GM10266 (cell line): ENCODE results near the gene SNCG.

Experiments
- DNase-seq: peaks from one replicate; pipeline ENCODE4 v3.0.0; 2012; ENCODE audit errors: extremely low spot score
- TF ChIP-seq, protein P1 (sequence below): IDR thresholded peaks from 2 replicates; pipeline ENCODE4 v1.5.1; 2012; ENCODE audit warnings: mild to moderate bottlenecking, low read depth; ENCODE audit not compliant: control insufficient read depth, insufficient read depth; ENCODE audit errors: missing control alignments

The SNCG gene

DNA sequence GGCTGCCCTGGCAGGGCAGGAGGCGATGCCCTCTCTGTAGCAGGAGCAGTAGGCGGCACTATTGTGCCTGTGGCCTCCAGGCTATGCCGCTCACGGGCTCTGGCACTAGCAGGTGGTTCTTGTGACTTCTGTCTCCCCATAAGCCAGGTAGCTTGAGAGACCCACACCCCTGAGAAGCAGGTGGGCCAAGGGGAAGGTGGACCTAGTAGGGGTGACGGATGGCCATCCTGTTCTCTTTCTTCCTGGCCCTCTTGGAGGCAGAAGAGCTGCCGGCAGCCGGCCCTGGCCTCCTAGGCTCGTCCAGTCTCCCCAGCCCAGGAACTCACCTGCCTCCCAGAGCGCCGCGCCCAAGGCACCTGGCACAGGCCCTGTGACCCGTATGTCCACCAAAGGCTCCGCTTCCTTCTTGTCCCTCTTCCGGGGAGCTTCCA lies 16.4 kb upstream of the SNCG start:
- TF ChIP-seq, protein P1, sequence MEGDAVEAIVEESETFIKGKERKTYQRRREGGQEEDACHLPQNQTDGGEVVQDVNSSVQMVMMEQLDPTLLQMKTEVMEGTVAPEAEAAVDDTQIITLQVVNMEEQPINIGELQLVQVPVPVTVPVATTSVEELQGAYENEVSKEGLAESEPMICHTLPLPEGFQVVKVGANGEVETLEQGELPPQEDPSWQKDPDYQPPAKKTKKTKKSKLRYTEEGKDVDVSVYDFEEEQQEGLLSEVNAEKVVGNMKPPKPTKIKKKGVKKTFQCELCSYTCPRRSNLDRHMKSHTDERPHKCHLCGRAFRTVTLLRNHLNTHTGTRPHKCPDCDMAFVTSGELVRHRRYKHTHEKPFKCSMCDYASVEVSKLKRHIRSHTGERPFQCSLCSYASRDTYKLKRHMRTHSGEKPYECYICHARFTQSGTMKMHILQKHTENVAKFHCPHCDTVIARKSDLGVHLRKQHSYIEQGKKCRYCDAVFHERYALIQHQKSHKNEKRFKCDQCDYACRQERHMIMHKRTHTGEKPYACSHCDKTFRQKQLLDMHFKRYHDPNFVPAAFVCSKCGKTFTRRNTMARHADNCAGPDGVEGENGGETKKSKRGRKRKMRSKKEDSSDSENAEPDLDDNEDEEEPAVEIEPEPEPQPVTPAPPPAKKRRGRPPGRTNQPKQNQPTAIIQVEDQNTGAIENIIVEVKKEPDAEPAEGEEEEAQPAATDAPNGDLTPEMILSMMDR: no peak
- DNase-seq: peak; percentile 12

DNA sequence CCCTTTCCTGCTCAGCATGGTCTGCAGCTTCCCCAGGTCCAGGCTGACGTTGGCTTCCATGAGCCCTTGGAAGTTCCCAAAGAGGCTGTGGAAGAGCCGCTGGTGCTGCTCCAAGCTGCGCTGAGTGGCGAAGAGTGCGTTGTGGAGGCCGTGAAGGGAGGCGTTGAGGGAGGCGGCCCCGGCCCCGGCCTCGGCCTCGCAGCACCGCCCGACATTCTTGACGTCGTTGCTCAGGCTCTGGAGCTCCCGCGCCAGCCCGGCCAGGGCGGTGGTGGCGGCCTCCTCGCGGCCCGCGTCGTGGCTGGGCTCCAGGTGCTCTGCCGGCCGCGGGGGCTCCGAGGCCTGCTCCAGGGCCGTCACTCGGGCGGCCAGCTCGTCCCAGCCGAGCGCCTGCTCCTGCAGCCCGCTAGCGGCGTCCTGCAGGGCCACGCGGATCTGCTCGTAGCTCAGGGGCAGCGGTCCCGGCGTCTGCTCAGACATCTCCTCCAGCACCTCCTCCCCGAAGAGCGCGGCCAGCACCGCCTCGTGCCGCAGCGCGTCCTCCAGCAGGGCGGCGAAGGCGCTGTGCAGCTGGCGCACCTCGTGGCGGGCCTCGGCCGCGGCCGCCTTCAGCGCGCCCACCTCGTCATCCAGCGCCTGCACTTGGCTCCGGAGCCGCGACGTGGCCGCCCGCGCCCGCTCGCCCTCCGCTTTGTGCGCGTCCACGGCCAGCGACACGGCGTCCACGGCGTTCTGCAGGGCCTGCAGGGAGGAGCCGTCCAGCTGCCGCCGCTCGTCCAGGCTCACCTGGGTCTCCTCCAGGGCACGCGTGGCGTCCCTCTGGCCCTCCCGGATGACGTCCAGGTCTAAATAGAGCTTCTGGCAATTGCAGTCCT lies 15.7 kb upstream of the SNCG start:
- TF ChIP-seq, protein P1: no peak

DNA sequence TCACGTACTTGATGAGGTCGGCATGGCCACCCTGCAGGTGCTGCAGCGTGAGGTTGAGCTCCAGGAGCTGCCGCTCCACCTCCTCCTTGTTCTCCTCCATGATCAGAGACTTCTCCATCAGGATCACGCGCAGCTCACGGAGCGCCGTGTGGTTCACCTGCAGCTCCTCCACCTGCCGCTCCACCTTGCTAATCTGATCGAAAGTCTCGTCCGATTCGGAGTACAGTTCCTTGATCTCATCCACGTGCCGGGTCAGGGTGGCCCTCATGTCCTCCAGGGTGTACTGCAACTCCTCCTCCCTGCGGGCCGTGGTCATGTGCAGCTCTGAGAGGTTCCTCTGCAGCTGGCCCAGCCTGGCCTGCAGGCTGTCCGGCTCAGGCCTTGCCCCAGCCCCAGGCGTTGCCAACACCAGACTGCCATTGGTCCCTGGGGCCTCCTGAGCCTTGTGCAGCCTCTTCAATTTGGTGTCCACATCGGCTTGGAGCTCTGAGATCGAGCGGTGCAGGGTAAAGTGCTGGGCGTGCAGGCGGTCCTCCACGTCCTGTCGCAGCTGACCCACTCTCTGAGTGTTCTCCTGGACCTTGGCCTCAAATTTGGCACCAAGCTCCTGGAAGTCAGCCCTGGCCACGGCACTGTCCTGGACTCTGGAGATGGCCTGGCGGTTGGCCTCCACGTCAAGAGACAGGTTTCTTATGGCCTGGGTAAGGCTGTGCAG lies 14.9 kb upstream of the SNCG start:
- TF ChIP-seq, protein P1: no peak

More for the DNA sequence above, 15.7 kb upstream of the SNCG start:
- no peak for DNase-seq

DNA sequence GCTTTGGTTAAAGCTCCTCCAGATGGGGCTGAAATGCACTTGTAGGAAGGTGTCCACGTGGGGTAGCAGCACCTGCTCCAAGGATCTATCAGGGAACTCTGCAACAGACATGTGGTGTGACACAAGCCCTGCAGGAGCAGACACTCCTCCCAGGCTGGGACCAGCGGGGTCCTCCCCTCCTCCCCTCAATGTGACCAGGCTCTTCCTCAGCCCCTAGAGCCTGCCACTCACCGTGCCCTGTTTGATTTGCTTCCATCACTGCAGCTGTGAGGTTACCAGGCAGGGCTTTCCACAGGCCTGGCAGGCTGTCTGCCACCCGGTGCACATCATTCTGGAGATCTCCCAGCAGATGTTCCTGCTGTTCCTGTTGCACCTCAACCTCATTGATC lies 14.4 kb upstream of the SNCG start:
- TF ChIP-seq, protein P1: no peak
- no peak for DNase-seq

More for the DNA sequence above, 14.9 kb upstream of the SNCG start:
- no peak for DNase-seq

DNA sequence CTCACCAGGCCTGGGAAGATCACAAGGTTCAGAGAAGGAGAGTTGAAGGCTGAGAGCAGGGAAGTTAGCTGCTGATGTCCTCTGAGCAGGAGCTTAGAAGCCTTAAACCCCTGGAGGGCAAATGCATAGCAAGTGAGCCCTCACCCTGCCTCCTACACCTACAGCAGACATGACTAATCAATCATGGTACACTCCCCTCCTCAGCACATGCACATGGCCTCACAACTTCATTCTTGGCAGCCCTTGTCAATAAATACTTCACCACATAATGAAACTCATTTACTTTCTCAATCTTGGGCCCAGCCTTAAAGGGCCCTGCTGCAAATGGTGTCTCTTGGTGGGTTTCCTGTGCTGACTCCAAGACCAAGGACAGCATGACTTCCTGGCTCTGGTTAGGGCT lies 13.9 kb upstream of the SNCG start:
- no peak for DNase-seq
- TF ChIP-seq, protein P1: no peak

DNA sequence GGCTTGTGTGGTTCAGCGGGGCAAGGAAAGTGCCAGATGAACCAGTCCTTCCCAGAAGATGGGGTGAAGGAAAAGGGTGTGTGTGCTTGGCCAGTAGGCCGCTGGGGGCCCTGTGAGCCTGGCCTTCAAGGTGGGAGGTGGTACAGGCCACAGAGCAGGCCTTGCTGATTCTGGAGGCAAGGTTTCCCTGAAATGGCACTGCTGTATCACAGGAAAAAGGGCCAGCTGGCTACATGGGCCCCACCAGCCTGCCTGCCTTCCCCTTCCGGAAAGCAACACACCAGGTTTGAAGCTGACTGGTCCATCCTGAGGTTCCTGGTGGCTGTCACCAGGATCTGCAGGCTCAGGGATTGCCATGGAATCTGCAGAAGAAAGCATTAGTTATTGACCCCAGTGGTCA lies 13.5 kb upstream of the SNCG start:
- no peak for DNase-seq
- TF ChIP-seq, protein P1: no peak
